Endothelial cell of umbilical vein (primary cell): ENCODE measurements around the gene LINC01488.

Experiments
- CTCF ChIP-seq, 2 donors: IDR thresholded peaks; 1 replicate in 1 of 2; 2 replicates in 1 of 2; pipeline ENCODE4 v1.5.1; 2011; ENCODE audit warnings: low read length in 2 of 2, mild to moderate bottlenecking in 2 of 2, moderate library complexity in 2 of 2, control low read depth in 1 of 2, inconsistent platforms in 1 of 2, low read depth in 1 of 2; ENCODE audit not compliant: insufficient read depth in 1 of 2; ENCODE audit errors: extremely low read depth in 1 of 2
- EZH2 ChIP-seq: IDR thresholded peaks from 2 replicates; pipeline ENCODE4 v1.6.1; 2012; ENCODE audit warnings: borderline replicate concordance, low read depth, mild to moderate bottlenecking, moderate library complexity, low read length, inconsistent platforms; ENCODE audit not compliant: severe bottlenecking
- GATA2 ChIP-seq: IDR thresholded peaks from 2 replicates; pipeline ENCODE4 v1.7.0; 2011; ENCODE audit warnings: low read depth, mild to moderate bottlenecking, moderate library complexity, mixed read lengths, low read length; ENCODE audit not compliant: insufficient read length, insufficient read depth
- MYC ChIP-seq: IDR thresholded peaks from one replicate; pipeline ENCODE4 v1.6.1; 2011; ENCODE audit warnings: mild to moderate bottlenecking, low read depth, low read length
- POLR2A ChIP-seq: IDR thresholded peaks from 2 replicates; pipeline ENCODE4 v1.6.1; 2012; ENCODE audit warnings: low read depth, mild to moderate bottlenecking, control low read depth, low read length

DNA sequence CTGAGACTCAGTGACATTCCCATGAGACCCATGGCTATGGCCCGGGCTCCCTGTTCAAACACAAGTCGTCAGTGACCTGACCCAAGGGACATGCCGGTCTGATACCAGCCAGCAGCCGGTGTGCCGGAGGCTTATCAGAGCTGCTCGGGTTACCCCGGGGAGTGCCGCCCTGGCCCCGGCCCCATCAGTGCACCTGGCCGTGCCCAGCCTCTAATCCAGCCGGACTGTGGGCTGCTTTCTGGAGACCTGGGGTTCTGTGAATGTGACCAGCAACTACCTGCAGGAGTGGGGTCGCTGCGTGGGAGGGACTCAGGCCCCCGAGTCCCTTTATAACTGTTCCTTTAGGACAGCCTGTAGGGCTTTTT, 52.7 kb downstream of the LINC01488 start:
- TF ChIP-seq POLR2A (no peak), CTCF (IDR thresholded peaks at IDR 0.05; ENCODE audit: extremely low read depth in 1 of 2, insufficient read depth in 1 of 2, low read depth in 1 of 2, low read length in 2 of 2) (no peak), MYC (no peak), EZH2 (no peak), GATA2 (no peak)
